Smooth muscle cell (in vitro differentiated cells): ENCODE measurements around the gene RBP7. TPM values are rescaled to one million over a fixed set of nuclear protein-coding genes. Genes with fewer than 3 reads are reported as not detected.
"Not testable (repeated sequence)": the region's sequence is repeated elsewhere in the genome, so short reads cannot be mapped to it uniquely, and the experiment has no call there.

Source experiments
- DNase-seq: peaks from one replicate; lab custom pipeline; 2025; ENCODE audit not compliant: unreplicated experiment; lab: John Stamatoyannopoulos, UW
- H2AFZ ChIP-seq: fragments of 200-600 bp; sonication (generic); 2 replicates; pipeline ENCODE4 v1.6.0; 2016; ENCODE audit warnings: antibody characterized with exemption, low read depth, mild to moderate bottlenecking
- H3F3A ChIP-seq: fragments of 200-600 bp; sonication (generic); 2 replicates; pipeline ENCODE4 v1.6.0; 2017; ENCODE audit warnings: antibody characterized with exemption, low read depth
- H3K27ac ChIP-seq: fragments of 200-600 bp; sonication (generic); 2 replicates; pipeline ENCODE4 v1.5.1; 2016; ENCODE audit warnings: low read depth, mild to moderate bottlenecking
- H3K27me3 ChIP-seq: fragments of 200-600 bp; sonication (generic); 2 replicates; pipeline ENCODE4 v1.6.1; 2016; ENCODE audit warnings: low read depth, mild to moderate bottlenecking
- H3K36me3 ChIP-seq: fragments of 200-600 bp; sonication (generic); 2 replicates; pipeline ENCODE4 v1.5.1; 2016; ENCODE audit warnings: low read depth
- H3K4me1 ChIP-seq: fragments of 200-600 bp; sonication (generic); 2 replicates; pipeline ENCODE4 v1.5.1; 2016; ENCODE audit warnings: low read depth
- H3K4me2 ChIP-seq: fragments of 200-600 bp; sonication (generic); 2 replicates; pipeline ENCODE4 v1.6.0; 2016; ENCODE audit warnings: mild to moderate bottlenecking
- H3K4me3 ChIP-seq: fragments of 200-600 bp; sonication (generic); 2 replicates; pipeline ENCODE4 v1.5.1; 2016; ENCODE audit warnings: mild to moderate bottlenecking
- H3K79me2 ChIP-seq: fragments of 200-600 bp; sonication (generic); 2 replicates; pipeline ENCODE4 v1.6.0; 2016; ENCODE audit warnings: low read depth, mild to moderate bottlenecking
- H3K9ac ChIP-seq: fragments of 200-600 bp; sonication (generic); 2 replicates; pipeline ENCODE4 v1.6.0; 2016; ENCODE audit warnings: low read depth
- H3K9me3 ChIP-seq: fragments of 200-600 bp; sonication (generic); replicated peaks from 2 replicates; pipeline ENCODE4 v1.5.1; 2016; ENCODE audit warnings: low read depth
- H4K20me1 ChIP-seq: fragments of 200-600 bp; sonication (generic); 2 replicates; pipeline ENCODE4 v1.6.0; 2016; ENCODE audit warnings: low read depth
- WGBS: methylation state at CpG from one replicate; pipeline ENCODE4 v1.1.7; 2016; ENCODE audit warnings: low lambda C conversion rate; 5-methylcytosine and 5-hydroxymethylcytosine counted together
- polyA plus RNA-seq: library from polyadenylated mRNA; unstranded; fragments of >200 nt; fragmentation: Nextera tagmentation; extraction: Ambion mirVana; gene quantifications from 2 replicates; pipeline ENCODE4 v1.2.1, GENCODE V29; 2016
- total RNA-seq: library from RNA; depleted of rRNA; stranded (reverse); fragments of >200 nt; gene quantifications from 2 replicates; pipeline ENCODE4 v1.2.3, GENCODE V29; 2014
- TF ChIP-seq, protein P1 (sequence below): fragments of 200-600 bp; sonication (generic); IDR thresholded peaks from 2 replicates; pipeline ENCODE4 v1.5.1; 2017; ENCODE audit warnings: borderline replicate concordance, mild to moderate bottlenecking, antibody characterized with exemption; ENCODE audit not compliant: insufficient read depth, poor library complexity, severe bottlenecking

Gene RBP7
- total and polyA plus RNA-seq, 2 experiments from 2014 or later, result 0.45 TPM; not detected in 1

DNA sequence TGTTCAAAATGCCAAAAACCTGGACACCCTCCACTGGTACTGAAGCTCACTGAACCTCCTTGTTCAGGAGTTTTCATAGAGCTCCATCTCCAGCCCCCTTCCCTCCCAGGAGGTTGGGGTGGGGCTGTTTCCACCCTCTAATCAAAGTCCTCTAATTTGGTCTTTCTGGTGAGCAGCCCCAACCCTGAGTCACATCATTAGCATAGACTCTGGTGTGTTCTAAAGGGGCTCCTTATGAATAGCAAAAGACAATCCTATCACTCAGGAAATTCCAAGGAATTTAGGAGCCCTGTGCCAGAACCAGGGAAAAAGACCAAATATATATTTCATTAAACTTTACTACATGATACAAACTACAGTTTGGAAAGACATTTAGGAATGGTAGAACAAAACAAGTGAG is 22.5 kb downstream of the RBP7 start:
- no peak overlapping the region for H2AFZ ChIP-seq
- H4K20me1 ChIP-seq, result no peaks in the 10 kb centered on the region
- TF ChIP-seq, protein P1, sequence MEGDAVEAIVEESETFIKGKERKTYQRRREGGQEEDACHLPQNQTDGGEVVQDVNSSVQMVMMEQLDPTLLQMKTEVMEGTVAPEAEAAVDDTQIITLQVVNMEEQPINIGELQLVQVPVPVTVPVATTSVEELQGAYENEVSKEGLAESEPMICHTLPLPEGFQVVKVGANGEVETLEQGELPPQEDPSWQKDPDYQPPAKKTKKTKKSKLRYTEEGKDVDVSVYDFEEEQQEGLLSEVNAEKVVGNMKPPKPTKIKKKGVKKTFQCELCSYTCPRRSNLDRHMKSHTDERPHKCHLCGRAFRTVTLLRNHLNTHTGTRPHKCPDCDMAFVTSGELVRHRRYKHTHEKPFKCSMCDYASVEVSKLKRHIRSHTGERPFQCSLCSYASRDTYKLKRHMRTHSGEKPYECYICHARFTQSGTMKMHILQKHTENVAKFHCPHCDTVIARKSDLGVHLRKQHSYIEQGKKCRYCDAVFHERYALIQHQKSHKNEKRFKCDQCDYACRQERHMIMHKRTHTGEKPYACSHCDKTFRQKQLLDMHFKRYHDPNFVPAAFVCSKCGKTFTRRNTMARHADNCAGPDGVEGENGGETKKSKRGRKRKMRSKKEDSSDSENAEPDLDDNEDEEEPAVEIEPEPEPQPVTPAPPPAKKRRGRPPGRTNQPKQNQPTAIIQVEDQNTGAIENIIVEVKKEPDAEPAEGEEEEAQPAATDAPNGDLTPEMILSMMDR, result no peak

DNA sequence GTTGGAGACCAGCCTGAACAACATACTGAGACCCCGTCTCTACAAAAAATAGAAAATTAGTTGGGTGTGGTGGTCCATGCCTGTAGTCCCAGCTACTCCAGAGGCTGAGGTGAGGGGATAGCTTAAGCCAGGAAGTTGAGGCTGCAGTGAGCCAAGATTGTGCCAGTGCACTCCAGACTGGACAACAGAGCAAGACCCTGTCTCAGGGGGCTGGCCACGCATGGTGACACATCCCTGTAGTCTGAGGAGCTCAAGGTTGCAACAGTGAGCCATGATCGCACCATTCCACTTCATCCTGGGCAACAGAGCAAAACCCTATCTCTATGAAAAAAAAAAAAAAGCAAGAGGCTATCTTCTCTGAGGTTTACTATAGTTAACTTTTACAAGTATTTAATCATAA is 23.1 kb downstream of the RBP7 start:
- no peak overlapping the region for H3K27ac ChIP-seq
- no peak overlapping the region for H3K4me3 ChIP-seq
- no peak overlapping the region for H3K9ac ChIP-seq
- no peaks in the 10 kb centered on the region for H3K79me2 ChIP-seq
- H3K36me3 ChIP-seq, result no peaks in the 10 kb centered on the region
- H2AFZ ChIP-seq, result no peak overlapping the region
- no peaks in the 10 kb centered on the region for H3K27me3 ChIP-seq
- H3K4me1 ChIP-seq, result no peaks in the 10 kb centered on the region
- no peaks in the 10 kb centered on the region for H3F3A ChIP-seq
- no peaks in the 10 kb centered on the region for H3K9me3 ChIP-seq
- 97% methylated on average over 3 of the region's 3 CpGs for WGBS
- TF ChIP-seq, protein P1, result no peak
- DNase-seq, result no peak
- no peak overlapping the region for H3K4me2 ChIP-seq
- no peaks in the 10 kb centered on the region for H4K20me1 ChIP-seq

More for the DNA sequence above, 22.5 kb downstream of the RBP7 start:
- no peaks in the 10 kb centered on the region for H3K27me3 ChIP-seq
- no peak overlapping the region for H3K27ac ChIP-seq
- H3K9me3 ChIP-seq, result no peaks in the 10 kb centered on the region
- H3F3A ChIP-seq, result no peaks in the 10 kb centered on the region
- H3K9ac ChIP-seq, result no peak overlapping the region
- no peak overlapping the region for H3K4me2 ChIP-seq
- no peaks in the 10 kb centered on the region for H3K4me1 ChIP-seq
- DNase-seq, result no peak
- no peaks in the 10 kb centered on the region for H3K79me2 ChIP-seq
- H3K36me3 ChIP-seq, result no peaks in the 10 kb centered on the region
- no peak overlapping the region for H3K4me3 ChIP-seq

DNA sequence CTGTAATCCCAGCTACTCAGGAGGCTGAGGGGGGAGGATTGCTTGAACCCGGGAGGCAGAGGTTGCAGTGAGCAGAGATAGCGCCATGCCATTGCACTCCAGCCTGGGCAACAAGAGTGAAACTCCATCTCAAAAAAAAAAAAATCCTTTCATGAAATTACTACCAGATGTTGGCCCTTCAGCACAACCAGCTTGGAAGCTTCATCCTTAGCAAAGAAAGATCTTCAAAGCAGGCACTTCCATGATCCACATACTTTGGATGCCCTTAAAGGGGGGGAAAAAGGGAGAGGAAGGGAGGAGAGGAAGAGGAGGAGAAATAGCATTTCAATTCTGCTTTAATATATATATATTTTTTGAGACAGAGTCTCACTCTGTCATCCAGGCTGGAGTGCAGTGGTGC is 23.6 kb downstream of the RBP7 start:
- H2AFZ ChIP-seq, H3K36me3 ChIP-seq, H3K9ac ChIP-seq, H3K4me1 ChIP-seq, H3F3A ChIP-seq, H3K4me3 ChIP-seq, H3K27me3 ChIP-seq, H3K27ac ChIP-seq, H4K20me1 ChIP-seq, H3K9me3 ChIP-seq, DNase-seq, H3K79me2 ChIP-seq, H3K4me2 ChIP-seq: not testable (repeated sequence)
- 79% methylated on average over 2 of the region's 2 CpGs for WGBS

DNA sequence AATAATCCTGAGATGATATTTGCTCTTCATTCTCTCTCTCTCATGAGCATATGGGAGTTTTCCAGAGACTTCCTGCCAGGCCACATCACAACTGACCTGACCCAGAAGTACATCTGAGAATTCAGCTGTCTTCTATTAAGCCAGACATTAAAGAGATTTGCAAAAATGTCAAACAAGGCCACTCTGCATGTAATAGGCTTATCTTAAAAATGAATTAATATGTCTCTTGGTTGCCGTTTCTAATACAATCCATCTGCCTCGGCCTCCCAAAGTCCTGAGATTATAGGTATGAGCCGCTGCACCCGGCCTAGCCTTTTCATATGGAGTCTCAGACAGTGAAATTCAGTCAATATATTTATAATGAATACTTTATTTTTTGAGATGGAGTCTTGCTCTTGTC is 25.0 kb downstream of the RBP7 start:
- not testable (repeated sequence) for H3K27ac ChIP-seq, H3K79me2 ChIP-seq
- WGBS, result 94% methylated on average over 4 of the region's 4 CpGs

DNA sequence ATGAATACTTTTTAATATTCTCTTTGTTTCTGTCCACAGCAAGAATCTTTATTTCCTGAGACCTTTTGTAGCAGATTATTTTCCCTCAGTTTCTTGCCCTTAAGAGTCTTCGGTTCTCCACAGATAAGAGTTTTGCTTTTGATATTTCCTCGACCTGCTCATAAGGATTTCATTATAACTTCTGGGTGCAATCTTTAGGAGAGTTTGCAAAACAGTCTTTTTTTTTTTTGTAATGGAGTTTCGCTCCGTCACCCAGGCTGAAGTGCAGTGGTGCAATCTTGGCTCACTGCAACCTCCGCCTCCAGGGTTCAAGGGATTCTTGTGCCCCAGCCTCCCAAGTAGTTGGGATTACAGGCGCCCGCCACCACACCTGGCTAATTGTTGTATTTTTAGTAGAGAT is 25.6 kb downstream of the RBP7 start:
- no peak overlapping the region for H3K27ac ChIP-seq
- WGBS, result 93% methylated on average over 7 of the region's 7 CpGs
- TF ChIP-seq, protein P1, result no peak

More for the DNA sequence above, 25.0 kb downstream of the RBP7 start:
- H3K9me3 ChIP-seq, DNase-seq, H3K27me3 ChIP-seq, H3K4me3 ChIP-seq, H3K4me2 ChIP-seq, H2AFZ ChIP-seq, H3K9ac ChIP-seq, H3K4me1 ChIP-seq, H3F3A ChIP-seq, H3K36me3 ChIP-seq, H4K20me1 ChIP-seq: not testable (repeated sequence)

More for the DNA sequence above, 25.6 kb downstream of the RBP7 start:
- Histone ChIP-seq H3K4me3 (no peak overlapping the region), H3K27me3 (no peaks in the 10 kb centered on the region), H4K20me1 (no peaks in the 10 kb centered on the region), H3K4me2 (no peak overlapping the region), H3K79me2 (no peaks in the 10 kb centered on the region), H3F3A (no peaks in the 10 kb centered on the region), H3K9ac (no peak overlapping the region), H3K4me1 (no peaks in the 10 kb centered on the region), H3K9me3 (no peaks in the 10 kb centered on the region), H3K36me3 (no peaks in the 10 kb centered on the region), H2AFZ (no peak overlapping the region)
- DNase-seq, result no peak
